Measurements from ENCODE around the gene C10orf62.
A peak's percentile ranks its signal among the peaks of the same experiment; 100 is the strongest.
"Not testable (repeated sequence)": the region's sequence is repeated elsewhere in the genome, so short reads cannot be mapped to it uniquely, and the experiment has no call there.

The C10orf62 gene

GRCh38 chr10:97589479-97589878, at the start of gene C10orf62:
Gene C10orf62, plus strand, starts transcription at chr10:97589721. Its CDS starts 177 bp downstream, at chr10:97589898.
- no peak for DNase-seq

GRCh38 chr10:97540669-97541500, 48.6 kb upstream of the C10orf62 start:
- no peak for DNase-seq

- DNase-seq = no peak
Observed at GRCh38 chr10:97542169-97543024, 47.1 kb upstream of the C10orf62 start.

GRCh38 chr10:97543025-97543546, 46.4 kb upstream of the C10orf62 start:
- no peak for DNase-seq

DNA sequence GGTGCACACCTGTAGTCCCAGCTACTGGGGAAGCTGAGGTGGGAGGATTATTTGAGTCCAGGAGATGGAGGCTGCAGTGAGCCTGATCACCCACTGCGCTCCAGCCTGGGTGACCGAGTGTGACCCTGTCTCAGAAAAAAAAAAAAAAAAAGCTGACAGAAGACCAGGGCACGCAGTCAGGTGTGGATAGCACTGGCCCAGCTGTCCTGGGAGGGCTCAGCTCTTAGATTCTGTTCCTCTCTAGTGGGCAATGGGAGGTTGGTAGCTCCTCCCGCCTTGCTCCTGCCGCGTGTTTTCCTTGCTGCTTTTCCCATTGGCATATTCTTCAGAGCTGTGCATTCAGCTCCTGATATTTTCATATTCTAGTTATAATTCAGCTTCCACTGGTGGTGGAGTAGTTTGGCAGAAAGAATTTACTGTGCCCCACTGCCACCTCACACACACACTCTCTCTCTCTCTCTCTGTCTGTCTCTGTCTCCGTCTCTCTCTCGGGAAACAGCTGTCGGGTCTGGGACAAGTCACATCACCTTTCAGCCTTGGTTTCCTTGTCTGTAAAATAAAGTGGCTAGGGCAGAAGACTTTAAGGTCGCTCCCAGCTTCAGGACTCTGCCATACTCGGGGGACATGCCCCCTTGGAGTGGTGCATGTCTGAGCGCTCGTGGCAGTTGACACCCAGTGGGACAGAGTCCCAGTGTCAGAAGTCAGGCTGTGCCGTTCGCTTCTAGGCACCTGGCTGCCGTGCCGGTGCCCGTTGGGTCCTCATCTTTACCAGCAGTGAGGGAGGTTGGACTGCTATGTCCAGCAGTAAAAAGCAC, 42.9 kb upstream of the C10orf62 start:
- DNase-seq = no peak

DNA sequence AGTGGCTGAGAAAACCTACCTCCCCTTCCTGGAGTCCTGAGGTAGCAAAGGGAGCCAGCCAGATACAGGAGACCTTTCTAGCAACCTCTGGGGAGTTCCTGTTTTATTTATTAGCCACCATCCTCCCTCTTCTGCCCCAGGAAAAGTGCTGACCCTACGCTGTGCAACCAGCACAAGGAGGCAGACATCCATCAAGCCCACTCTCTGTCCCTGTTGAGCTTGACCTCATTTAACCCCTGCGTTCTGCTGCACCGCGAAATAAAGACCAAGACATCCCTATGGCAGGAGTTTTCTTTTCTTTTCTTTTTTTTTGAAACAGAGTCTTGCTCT, 42.3 kb upstream of the C10orf62 start:
- DNase-seq = no peak

DNA sequence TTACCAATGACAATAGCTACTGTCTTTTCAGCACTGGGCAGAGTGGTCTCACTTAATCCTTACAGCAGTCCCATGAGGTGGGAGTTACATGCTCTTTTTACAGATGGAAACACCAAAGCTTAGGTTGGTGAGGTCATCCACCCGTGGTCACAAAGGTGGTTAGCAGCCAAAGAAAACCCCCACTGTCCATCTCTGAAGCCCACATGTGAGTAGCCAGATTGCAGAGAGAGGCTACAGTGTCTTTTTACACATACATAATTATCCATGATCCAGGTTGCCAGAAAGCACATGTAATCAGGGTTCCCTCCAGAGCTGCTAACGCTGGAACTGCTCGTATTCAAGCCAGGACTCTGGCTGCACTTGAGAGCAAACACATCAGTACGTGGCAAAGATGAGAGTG, 41.6 kb upstream of the C10orf62 start:
- DNase-seq = no peak

DNA sequence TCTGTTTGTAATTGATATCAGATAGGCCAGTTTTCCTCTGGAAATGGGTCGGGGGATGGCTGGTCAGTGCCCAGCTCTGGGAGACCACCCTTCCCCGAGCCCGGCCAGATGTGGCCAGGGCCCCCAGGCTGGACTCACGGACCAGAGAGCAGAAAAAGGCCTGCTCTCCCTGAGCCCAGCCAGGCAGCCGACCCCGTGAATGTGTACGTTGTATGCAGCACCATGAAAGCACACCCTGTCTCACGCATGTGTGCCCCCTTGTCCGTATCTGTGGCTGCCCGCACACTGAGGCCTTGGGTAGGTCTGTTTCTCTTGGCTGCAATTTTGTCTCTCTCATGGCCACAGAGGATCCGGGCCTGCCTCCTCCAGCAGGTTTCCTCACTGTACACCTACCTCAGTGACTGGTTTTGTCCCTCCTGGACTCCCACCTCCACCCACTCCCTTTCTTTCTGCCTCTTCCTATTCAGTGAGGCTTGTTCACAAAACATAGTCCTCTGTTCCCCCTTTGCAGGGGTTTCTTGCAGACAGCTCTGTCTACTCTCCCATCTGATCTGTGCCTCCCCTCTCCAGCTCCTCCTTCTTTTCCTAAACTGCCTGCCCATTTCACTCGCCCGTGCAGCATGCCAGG, 40.6 kb upstream of the C10orf62 start:
- no peak for DNase-seq

- no peak for DNase-seq
Observed at GRCh38 chr10:97549587-97550322, 39.8 kb upstream of the C10orf62 start.

DNA sequence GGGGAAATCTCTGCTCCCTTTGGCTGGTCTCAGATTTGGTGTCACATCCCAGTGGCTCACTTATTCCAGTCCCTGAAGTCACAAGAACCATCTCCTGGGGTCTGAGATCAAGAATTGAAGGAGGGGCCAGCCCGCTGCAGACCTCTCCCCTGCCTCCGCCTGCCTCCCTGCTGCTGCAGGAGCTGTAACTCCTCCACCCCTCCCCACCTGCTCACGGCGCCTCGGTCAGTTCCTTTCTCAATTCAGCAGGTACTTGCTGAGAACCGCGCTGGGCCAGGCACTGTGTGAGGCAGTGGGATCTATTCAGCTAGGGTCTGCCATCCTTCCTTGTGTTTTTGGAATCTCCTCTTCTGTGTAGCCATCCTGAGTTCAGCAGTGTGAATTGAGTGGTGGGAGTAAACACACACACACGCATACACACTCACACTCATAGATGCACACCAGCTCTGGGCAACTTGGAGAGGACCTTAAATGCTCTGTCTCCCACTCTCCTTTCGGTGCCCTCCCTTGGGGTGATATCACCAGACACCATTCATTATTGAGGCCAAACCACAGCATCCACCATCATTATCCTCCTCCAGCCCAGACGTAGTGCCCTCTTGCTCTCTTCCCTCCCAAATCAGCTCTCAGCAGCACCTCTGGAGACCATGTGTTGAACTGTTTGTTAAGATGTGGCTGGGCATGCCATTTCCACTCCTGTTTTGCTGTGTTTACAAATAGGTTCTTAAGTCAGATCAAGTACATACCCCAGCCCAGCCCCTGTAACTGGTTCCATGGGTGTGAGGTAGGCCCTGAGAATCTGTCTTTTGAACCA, 39.0 kb upstream of the C10orf62 start:
- DNase-seq = no peak

GRCh38 chr10:97551271-97551670, 38.2 kb upstream of the C10orf62 start:
- DNase-seq = no peak

DNA sequence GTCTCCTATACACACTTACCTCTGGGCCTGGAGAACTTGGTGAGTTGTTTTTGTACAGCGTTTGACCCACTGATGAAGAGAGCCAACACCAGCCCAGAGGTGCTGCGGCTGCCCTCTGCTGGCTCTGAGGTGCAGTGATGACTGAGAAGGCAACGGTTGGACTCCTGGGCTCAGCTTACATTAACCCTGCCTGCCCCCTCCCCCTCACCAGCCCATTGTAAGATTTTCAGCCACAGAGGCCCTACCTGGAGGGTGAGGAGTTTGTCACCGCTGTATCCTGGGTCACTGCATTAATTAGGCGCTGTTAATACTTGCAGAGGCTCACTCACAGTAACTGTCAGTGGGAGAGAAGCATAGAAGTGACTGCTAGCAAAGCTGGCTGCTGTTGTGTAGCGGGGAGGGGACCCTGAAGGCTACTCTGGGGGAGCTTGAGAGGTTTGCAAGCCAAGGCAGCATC, 35.9 kb upstream of the C10orf62 start:
- DNase-seq = peak; percentile 62

DNA sequence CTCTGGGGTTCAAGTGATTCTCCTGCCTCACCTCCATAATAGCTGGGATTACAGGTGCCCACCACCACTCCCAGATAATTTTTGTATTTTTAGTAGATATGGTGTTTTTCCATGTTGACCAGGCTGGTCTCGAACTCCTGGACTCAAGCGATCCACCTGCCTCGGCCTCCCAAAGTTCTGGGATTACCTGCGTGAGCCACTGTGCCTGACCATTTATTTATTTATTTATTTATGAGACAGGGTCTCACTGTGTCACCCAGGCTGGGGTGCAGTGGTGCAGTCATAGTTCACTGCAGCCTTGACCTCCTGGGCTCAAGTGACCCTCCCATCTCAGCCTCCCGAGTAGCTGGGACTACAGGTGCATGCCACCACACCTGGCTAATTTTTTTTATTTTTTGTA, 35.2 kb upstream of the C10orf62 start:
- not testable (repeated sequence) for DNase-seq

DNA sequence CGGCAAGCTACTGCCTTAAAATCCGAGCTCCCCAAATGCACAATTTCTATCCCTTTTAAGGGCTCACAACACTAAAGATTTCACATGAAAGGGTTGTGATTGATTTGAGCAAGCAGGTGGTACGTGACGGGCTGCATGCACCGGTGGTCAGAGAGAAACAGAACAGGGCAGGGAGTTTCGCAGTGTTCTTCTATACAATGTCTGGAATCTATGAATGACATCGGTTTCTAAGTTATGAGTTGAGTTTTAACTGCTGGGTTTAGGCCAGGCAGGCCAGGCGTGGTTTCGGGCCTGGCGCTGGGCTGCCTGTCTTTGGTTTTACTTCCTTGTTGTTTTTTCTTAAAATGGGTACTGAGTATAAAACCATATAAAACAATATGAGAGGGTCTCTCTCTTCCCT, 34.0 kb upstream of the C10orf62 start:
- not testable (repeated sequence) for DNase-seq

DNA sequence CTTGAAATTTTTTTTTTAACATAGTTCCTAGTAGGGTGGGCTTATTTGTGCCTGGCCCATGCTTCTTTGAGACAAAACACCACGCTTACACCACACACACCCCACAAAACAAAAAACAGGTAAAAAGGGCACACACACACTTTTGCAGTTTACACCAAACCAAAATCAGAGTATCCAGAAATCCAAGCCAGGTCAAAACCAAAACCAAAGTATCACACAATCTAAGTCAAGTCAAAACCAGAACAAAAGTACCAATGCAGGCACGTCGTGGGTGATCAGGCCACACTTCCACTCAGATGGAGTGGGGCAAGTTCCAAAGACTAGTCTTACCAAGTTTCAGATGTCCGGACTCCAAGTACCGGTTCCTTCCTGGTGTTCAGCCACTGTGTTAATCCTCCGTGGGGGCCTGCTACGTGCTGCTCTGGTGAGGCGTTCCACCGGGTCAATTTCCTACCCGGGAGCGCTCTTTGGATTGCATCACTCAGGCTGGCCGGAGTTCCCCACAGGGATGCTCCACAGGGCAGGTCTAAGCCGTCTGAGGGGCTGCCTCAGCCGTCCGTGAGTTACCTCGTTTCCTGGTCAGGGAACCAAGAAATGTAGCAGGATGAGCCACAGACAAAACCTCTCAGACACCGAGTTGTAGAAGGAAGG, 28.7 kb upstream of the C10orf62 start:
- not testable (repeated sequence) for DNase-seq

GRCh38 chr10:97561386-97562077, 28.0 kb upstream of the C10orf62 start:
- not testable (repeated sequence) for DNase-seq

DNA sequence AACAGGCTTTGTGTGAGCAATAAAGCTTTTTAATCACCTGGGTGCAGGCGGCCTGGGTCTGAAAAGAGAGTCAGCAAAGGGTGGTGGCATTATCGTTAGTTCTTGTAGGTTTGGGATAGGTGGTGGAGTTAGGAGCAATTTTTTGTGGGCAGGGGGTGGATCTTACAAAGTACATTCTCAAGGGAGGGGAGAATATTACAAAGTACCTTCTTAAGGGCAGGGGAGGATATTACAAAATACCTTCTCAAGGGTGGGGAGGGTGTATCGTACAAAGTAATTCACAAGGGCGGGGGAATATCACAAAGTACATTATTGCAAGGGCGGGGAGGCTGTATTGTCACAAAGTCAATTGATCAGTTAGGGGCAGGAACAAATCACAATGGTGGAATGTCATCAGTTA, 27.2 kb upstream of the C10orf62 start:
- DNase-seq = not testable (repeated sequence)

- no peak for DNase-seq
Observed at GRCh38 chr10:97563337-97563736, 26.2 kb upstream of the C10orf62 start.

DNA sequence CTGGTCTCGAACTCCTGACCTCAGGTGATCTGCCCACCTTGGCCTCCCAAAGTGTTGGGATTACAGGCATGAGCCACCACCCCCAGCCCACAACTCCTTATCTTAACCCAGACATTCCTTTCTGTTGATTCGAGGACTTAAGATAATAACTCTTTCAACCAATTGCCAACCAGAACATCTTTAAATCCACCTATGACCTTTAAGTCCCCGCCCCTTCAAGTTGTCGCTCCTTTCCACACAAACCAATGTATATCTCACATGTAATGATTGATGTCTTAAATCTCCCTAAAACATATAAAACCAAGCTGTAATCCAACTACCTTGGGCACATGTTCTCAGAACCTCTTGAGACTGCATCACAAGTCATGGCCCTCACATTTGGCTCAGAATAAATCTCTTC, 24.7 kb upstream of the C10orf62 start:
- DNase-seq = no peak
